GM19035 (cell line): Measurements from ENCODE around the gene SMIM45.

Source experiments
- ATAC-seq: cut with Tn5 transposase; IDR thresholded peaks from one replicate; pipeline ENCODE4 v1.9.1; 2021; ENCODE audit not compliant: unreplicated experiment

SMIM45 gene

GRCh38 chr22:41915786-41916493 is 36.0 kb upstream of the SMIM45 start:
- ATAC-seq: no peak

GRCh38 chr22:41916745-41917358 is 35.1 kb upstream of the SMIM45 start:
- no peak for ATAC-seq

GRCh38 chr22:41917375-41917902 is 34.5 kb upstream of the SMIM45 start:
- ATAC-seq: no peak

- no peak for ATAC-seq
Measured at GRCh38 chr22:41917903-41918791, 33.8 kb upstream of the SMIM45 start.

GRCh38 chr22:41919357-41920224 is 32.4 kb upstream of the SMIM45 start:
- peak; percentile 48 for ATAC-seq

GRCh38 chr22:41920271-41920976 is 31.5 kb upstream of the SMIM45 start:
- peak; percentile 23 for ATAC-seq

GRCh38 chr22:41922328-41922727 is 29.6 kb upstream of the SMIM45 start:
- no peak for ATAC-seq

- no peak for ATAC-seq
Measured at GRCh38 chr22:41922940-41923594, 28.9 kb upstream of the SMIM45 start.

- ATAC-seq: no peak
Measured at GRCh38 chr22:41923595-41924276, 28.2 kb upstream of the SMIM45 start.

- peak; percentile 40 for ATAC-seq
Measured at GRCh38 chr22:41925783-41926460, 26.0 kb upstream of the SMIM45 start.

GRCh38 chr22:41927813-41928212 is 24.1 kb upstream of the SMIM45 start:
- ATAC-seq: no peak

- ATAC-seq: no peak
Measured at GRCh38 chr22:41928593-41929417, 23.1 kb upstream of the SMIM45 start.

- ATAC-seq: no peak
Measured at GRCh38 chr22:41929418-41929810, 22.5 kb upstream of the SMIM45 start.

GRCh38 chr22:41931701-41932269 is 20.2 kb upstream of the SMIM45 start:
- ATAC-seq: no peak

- ATAC-seq: no peak
Measured at GRCh38 chr22:41932353-41932752, 19.6 kb upstream of the SMIM45 start.

- no peak for ATAC-seq
Measured at GRCh38 chr22:41933411-41934177, 18.4 kb upstream of the SMIM45 start.
